Brain microvascular endothelial cell (primary cell): ENCODE data around the gene RAB3D.
"Not testable (repeated sequence)": the region's sequence is repeated elsewhere in the genome, so short reads cannot be mapped to it uniquely, and the experiment has no call there.

Source experiments
- DNase-seq: peaks from one replicate; pipeline ENCODE4 v3.0.0-alpha.2; 2020
- H3K27ac ChIP-seq: fragments of 250-450 bp; sonication (Bioruptor Pico); 2 replicates; pipeline ENCODE4 v1.5.1; 2020; ENCODE audit warnings: mild to moderate bottlenecking, moderate library complexity
- H3K27me3 ChIP-seq: fragments of 250-450 bp; sonication (Bioruptor Pico); replicated peaks from 2 replicates; pipeline ENCODE4 v1.5.1; 2020; ENCODE audit warnings: mild to moderate bottlenecking
- H3K36me3 ChIP-seq: fragments of 250-450 bp; sonication (Bioruptor Pico); replicated peaks from 2 replicates; pipeline ENCODE4 v1.5.1; 2020; ENCODE audit warnings: mild to moderate bottlenecking
- H3K4me3 ChIP-seq: 2 replicates; pipeline ENCODE4 v1.5.1; 2011; ENCODE audit warnings: low read depth, mild to moderate bottlenecking, control low read depth, low read length, moderate library complexity
- CTCF ChIP-seq: IDR thresholded peaks from 2 replicates; pipeline ENCODE4 v1.5.1; 2011; ENCODE audit warnings: low read depth, mild to moderate bottlenecking, moderate library complexity, low read length, control low read depth, inconsistent platforms; ENCODE audit errors: missing control alignments
- in situ Hi-C: cut with HindIII; loops from 2 replicates; pipeline ENCODE4 v1.10.0; 2017; ENCODE audit warnings: low sequenced_read_pairs, low pct_ligation_motif_present

RAB3D gene

GRCh38 chr19:11345122-11345803 is 5.8 kb upstream of the RAB3D start:
- no peak for TF ChIP-seq CTCF
- H3K27ac ChIP-seq: no peak overlapping the region
- DNase-seq: no peak
- in situ Hi-C loops: no loop called here
- no peaks in the 10 kb centered on the region for H3K36me3 ChIP-seq
- H3K4me3 ChIP-seq: peak overlapping the region; percentile 82
- no peaks in the 10 kb centered on the region for H3K27me3 ChIP-seq

- H3K27ac ChIP-seq: no peak overlapping the region
- no peak for DNase-seq
- in situ Hi-C loops: no loop called here
- no peak for TF ChIP-seq CTCF
- H3K36me3 ChIP-seq: no peaks in the 10 kb centered on the region
- H3K27me3 ChIP-seq: no peaks in the 10 kb centered on the region
- H3K4me3 ChIP-seq: no peak overlapping the region
Measured at GRCh38 chr19:11342429-11342828, 3.0 kb upstream of the RAB3D start.

DNA sequence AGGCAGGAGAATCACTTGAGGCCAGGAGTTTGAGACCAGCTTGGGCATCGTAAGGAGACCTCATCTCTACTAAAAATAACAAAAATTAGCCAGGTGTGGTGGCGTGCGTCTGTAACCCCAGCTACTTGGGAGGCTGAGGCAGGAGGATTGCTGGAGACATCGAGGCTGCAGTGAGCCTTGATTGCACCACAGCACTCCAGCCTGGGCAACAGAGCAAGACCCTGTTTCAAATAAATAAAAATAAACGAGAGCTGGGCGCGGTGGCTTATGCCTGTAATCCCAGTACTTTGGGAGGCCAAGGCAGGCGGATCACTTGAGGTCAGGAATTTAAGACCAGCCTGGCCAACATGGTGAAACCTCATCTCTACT is 626 bp upstream of the RAB3D start:
- H3K4me3 ChIP-seq, DNase-seq, in situ Hi-C loops, H3K27ac ChIP-seq, H3K27me3 ChIP-seq, H3K36me3 ChIP-seq: not testable (repeated sequence)

DNA sequence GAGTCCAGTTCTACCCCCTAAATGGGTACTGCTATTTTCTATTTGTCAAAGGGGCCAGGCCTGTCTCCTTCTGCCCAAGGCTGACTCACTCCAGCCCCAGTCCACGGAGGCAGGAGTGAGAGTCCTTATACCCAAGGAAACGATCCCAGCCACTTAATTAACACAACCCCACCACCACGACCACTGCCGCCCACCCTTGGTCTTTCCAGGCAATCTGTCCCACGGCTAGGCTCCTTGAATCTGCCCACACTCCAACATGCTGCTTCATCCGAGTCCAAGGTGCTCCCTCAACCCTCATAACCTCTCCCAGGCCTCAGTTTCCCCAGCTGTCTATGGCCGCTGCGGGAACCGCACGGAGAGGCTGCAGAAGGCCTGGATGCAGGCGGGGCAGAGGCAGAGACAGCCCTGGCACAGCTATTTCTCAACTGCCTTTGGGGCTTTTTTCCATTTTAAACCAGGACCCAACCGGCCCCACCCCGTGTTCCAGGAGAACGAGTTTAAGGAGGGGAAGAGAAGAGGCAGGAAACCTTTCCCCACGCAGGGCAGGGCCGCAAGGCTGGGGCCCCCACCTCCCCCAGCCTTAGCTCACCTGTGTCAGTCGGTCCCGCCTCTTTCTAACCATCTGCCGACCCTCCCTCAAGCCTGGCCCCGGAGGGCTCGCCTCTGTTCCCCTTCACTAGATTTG is 746 bp downstream of the RAB3D start:
- in situ Hi-C loops: no loop called here
- no peaks in the 10 kb centered on the region for H3K27me3 ChIP-seq
- H3K4me3 ChIP-seq: no peak overlapping the region
- no peaks in the 10 kb centered on the region for H3K36me3 ChIP-seq
- H3K27ac ChIP-seq: no peak overlapping the region
- no peak for DNase-seq
- no peak for TF ChIP-seq CTCF

- no peak for TF ChIP-seq CTCF
- in situ Hi-C loops: no loop called here
- Histone ChIP-seq H3K4me3 (no peak overlapping the region), H3K27me3 (no peaks in the 10 kb centered on the region), H3K27ac (no peak overlapping the region), H3K36me3 (no peaks in the 10 kb centered on the region)
- DNase-seq: no peak
Measured at GRCh38 chr19:11338121-11338520, 1.3 kb downstream of the RAB3D start.

DNA sequence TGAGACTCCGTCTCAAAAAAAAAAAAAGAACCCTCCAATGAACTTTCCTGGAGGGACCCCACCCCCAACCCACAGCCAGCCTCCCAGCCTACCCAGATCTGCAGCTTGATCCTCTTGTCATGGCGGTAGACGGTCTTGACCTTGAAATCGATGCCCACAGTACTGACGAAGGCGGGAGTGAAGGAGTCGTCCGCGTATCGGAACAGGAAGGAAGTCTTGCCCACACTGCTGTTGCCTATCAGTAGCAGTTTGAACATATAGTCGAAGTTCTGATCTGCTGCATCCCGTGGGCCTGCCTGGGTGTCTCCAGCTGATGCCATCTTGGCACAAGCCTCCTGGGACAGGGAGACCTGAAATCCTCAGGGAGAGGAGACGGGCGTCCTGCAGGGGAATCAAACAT is 2.4 kb downstream of the RAB3D start:
- no peak for TF ChIP-seq CTCF
- H3K27me3 ChIP-seq: no peaks in the 10 kb centered on the region
- in situ Hi-C loops: no loop called here
- no peaks in the 10 kb centered on the region for H3K36me3 ChIP-seq
- H3K4me3 ChIP-seq: no peak overlapping the region
- no peak for DNase-seq
- H3K27ac ChIP-seq: no peak overlapping the region
